Measurements from ENCODE around the gene ZRSR2. TPM values are rescaled to one million over a fixed set of nuclear protein-coding genes. Genes with fewer than 3 reads are reported as not detected.

ZRSR2 gene
- total RNA-seq, 1 experiment from 2014 or later, result 4.6 TPM

GRCh38 chrX:15834053-15834452 lies 43.8 kb downstream of the ZRSR2 start:
- BruUV-seq (replicated peaks), result no TSS peak
- Histone ChIP-seq H3K36me3 (ENCODE audit: control insufficient read depth in 1 of 2, insufficient read depth in 2 of 2, low read length in 2 of 2) (no peaks in the 10 kb centered on the region), H3K27ac (ENCODE audit: low read depth, low read length) (no peak overlapping the region), H2AFZ (ENCODE audit: low read depth, low read length, poor library complexity, severe bottlenecking) (no peak overlapping the region), H3K9me3 (ENCODE audit: control insufficient read depth in 1 of 2, insufficient read depth in 1 of 2, low read depth in 1 of 2, low read length in 2 of 2) (no peaks in the 10 kb centered on the region), H3K79me2 (ENCODE audit: insufficient read depth, low read length) (no peaks in the 10 kb centered on the region), H3K4me2 (ENCODE audit: low read length) (no peak overlapping the region), H4K20me1 (ENCODE audit: insufficient read depth) (no peaks in the 10 kb centered on the region), H3K9me2 (ENCODE audit: insufficient read depth) (no peaks in the 10 kb centered on the region), H3K4me1 (ENCODE audit: control insufficient read depth in 1 of 2, insufficient read depth in 2 of 2, low read length in 2 of 2) (no peaks in the 10 kb centered on the region), H3K9ac (ENCODE audit: low read length) (no peak overlapping the region), H3K4me3 (replicated peaks in 1 of 2; ENCODE audit: low read depth in 1 of 2, low read length in 2 of 2) (no peak overlapping the region), H3K27me3 (ENCODE audit: insufficient read depth, low read length) (no peaks in the 10 kb centered on the region)
- POLR2A ChIA-PET, result no interaction called here
- no peak for ATAC-seq
- RAD21 ChIA-PET (ENCODE audit: low non-redundant PET in 1 of 2, low total read pairs in 2 of 2, uncharacterized antibody in 2 of 2, unreplicated experiment in 2 of 2), result no interaction called here
- TF ChIP-seq JUND (IDR thresholded peaks at IDR 0.05), result no peak
- TF ChIP-seq TCF7L2 (IDR thresholded peaks at IDR 0.05; ENCODE audit: borderline replicate concordance, extremely low read depth, insufficient read depth, insufficient read length), result no peak
- TF ChIP-seq, protein P1, sequence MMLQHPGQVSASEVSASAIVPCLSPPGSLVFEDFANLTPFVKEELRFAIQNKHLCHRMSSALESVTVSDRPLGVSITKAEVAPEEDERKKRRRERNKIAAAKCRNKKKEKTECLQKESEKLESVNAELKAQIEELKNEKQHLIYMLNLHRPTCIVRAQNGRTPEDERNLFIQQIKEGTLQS (IDR thresholded peaks at IDR 0.05), result no peak
- TF ChIP-seq SRF (IDR thresholded peaks at IDR 0.05; ENCODE audit: low read depth), result no peak
- TF ChIP-seq RAD21 (IDR thresholded peaks at IDR 0.05; ENCODE audit: low read depth), result no peak
- no peak for TF ChIP-seq ZFX (IDR thresholded peaks at IDR 0.05)
- TF ChIP-seq EZH2 (IDR thresholded peaks at IDR 0.05), result no peak
- TF ChIP-seq POLR2AphosphoS5 (IDR thresholded peaks at IDR 0.05; ENCODE audit: low read depth, low read length), result no peak
- TF ChIP-seq EZH2phosphoT487 (IDR thresholded peaks at IDR 0.05; ENCODE audit: borderline replicate concordance), result no peak
- no peak for TF ChIP-seq ZBTB33 (IDR thresholded peaks at IDR 0.05; ENCODE audit: extremely low read depth, insufficient replicate concordance, low read length)
- TF ChIP-seq, protein P2, sequence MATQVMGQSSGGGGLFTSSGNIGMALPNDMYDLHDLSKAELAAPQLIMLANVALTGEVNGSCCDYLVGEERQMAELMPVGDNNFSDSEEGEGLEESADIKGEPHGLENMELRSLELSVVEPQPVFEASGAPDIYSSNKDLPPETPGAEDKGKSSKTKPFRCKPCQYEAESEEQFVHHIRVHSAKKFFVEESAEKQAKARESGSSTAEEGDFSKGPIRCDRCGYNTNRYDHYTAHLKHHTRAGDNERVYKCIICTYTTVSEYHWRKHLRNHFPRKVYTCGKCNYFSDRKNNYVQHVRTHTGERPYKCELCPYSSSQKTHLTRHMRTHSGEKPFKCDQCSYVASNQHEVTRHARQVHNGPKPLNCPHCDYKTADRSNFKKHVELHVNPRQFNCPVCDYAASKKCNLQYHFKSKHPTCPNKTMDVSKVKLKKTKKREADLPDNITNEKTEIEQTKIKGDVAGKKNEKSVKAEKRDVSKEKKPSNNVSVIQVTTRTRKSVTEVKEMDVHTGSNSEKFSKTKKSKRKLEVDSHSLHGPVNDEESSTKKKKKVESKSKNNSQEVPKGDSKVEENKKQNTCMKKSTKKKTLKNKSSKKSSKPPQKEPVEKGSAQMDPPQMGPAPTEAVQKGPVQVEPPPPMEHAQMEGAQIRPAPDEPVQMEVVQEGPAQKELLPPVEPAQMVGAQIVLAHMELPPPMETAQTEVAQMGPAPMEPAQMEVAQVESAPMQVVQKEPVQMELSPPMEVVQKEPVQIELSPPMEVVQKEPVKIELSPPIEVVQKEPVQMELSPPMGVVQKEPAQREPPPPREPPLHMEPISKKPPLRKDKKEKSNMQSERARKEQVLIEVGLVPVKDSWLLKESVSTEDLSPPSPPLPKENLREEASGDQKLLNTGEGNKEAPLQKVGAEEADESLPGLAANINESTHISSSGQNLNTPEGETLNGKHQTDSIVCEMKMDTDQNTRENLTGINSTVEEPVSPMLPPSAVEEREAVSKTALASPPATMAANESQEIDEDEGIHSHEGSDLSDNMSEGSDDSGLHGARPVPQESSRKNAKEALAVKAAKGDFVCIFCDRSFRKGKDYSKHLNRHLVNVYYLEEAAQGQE (IDR thresholded peaks at IDR 0.05; ENCODE audit: low read depth), result no peak
- TF ChIP-seq, protein P3, sequence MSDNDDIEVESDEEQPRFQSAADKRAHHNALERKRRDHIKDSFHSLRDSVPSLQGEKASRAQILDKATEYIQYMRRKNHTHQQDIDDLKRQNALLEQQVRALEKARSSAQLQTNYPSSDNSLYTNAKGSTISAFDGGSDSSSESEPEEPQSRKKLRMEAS (IDR thresholded peaks at IDR 0.05), result no peak
- CTCF ChIA-PET, result no interaction called here
- intact Hi-C loops (cut with micrococcal nuclease), result no loop called here
- DNase-seq (ENCODE audit: low read depth, low spot score), result no peak

Data from HCT116 (cell line).